HFFc6 (cell line): Measurements from ENCODE around the gene BARX2. TPM values are rescaled to one million over a fixed set of nuclear protein-coding genes. Genes with fewer than 3 reads are reported as not detected.

ENCODE experiments used
- DNase-seq: peaks from one replicate; pipeline ENCODE4 v3.0.0-alpha.2; 2018
- H3K27ac Mint-ChIP-seq: 2 replicates; pipeline ENCODE4 v1.8.0; 2020; ENCODE audit warnings: mild to moderate bottlenecking, mixed read lengths
- H3K27me3 Mint-ChIP-seq: 2 replicates; pipeline ENCODE4 v1.8.0; 2021; ENCODE audit warnings: mild to moderate bottlenecking, moderate library complexity, mixed read lengths; ENCODE audit not compliant: insufficient read depth
- H3K36me3 Mint-ChIP-seq: 2 replicates; pipeline ENCODE4 v1.8.0; 2021; ENCODE audit warnings: low read depth, mixed read lengths
- H3K4me1 Mint-ChIP-seq: 2 replicates; pipeline ENCODE4 v1.8.0; 2020; ENCODE audit warnings: low read depth, mixed read lengths
- H3K4me3 Mint-ChIP-seq: 2 replicates; pipeline ENCODE4 v1.8.0; 2020; ENCODE audit warnings: mild to moderate bottlenecking, moderate library complexity, mixed read lengths
- H3K9me3 Mint-ChIP-seq: 2 replicates; pipeline ENCODE4 v1.8.0; 2020; ENCODE audit warnings: mild to moderate bottlenecking, mixed read lengths
- CTCF ChIP-seq: fragments of 200-600 bp; sonication (generic); IDR thresholded peaks from 2 replicates; pipeline ENCODE4 v1.5.0; 2021; ENCODE audit warnings: antibody characterized with exemption, mild to moderate bottlenecking
- total RNA-seq, 6 experiments: library from RNA; stranded (reverse); fragmentation: NEBNext Ultra II Directional; extraction: Animal tissue kit (Norgen Biotek cat#: 25700); gene quantifications; 2 replicates in 1 of 6; 3 replicates in 5 of 6; pipeline ENCODE4 v1.2.3, GENCODE V29; 2021

BARX2 gene
- total RNA-seq, 6 experiments from 2014 or later: not detected

GRCh38 chr11:129455756-129456655 lies 80.4 kb downstream of the BARX2 start:
- no peak overlapping the region for H3K4me3 Mint-ChIP-seq
- no peak for DNase-seq
- H3K4me1 Mint-ChIP-seq: no peaks in the 10 kb centered on the region

GRCh38 chr11:129457321-129457720 lies 81.7 kb downstream of the BARX2 start:
- no peak overlapping the region for H3K4me3 Mint-ChIP-seq
- H3K9me3 Mint-ChIP-seq: no peaks in the 10 kb centered on the region
- DNase-seq: no peak
- H3K36me3 Mint-ChIP-seq: no peaks in the 10 kb centered on the region
- no peaks in the 10 kb centered on the region for H3K4me1 Mint-ChIP-seq
- TF ChIP-seq CTCF: no peak
- no peak overlapping the region for H3K27ac Mint-ChIP-seq
- peaks cover 15% of the 10 kb centered on the region for H3K27me3 Mint-ChIP-seq

More at GRCh38 chr11:129455756-129456655, 80.4 kb downstream of the BARX2 start:
- Mint-ChIP-seq H3K27ac (no peak overlapping the region), H3K27me3 (peaks cover 15% of the 10 kb centered on the region), H3K9me3 (no peaks in the 10 kb centered on the region), H3K36me3 (no peaks in the 10 kb centered on the region)
- no peak for TF ChIP-seq CTCF

DNA sequence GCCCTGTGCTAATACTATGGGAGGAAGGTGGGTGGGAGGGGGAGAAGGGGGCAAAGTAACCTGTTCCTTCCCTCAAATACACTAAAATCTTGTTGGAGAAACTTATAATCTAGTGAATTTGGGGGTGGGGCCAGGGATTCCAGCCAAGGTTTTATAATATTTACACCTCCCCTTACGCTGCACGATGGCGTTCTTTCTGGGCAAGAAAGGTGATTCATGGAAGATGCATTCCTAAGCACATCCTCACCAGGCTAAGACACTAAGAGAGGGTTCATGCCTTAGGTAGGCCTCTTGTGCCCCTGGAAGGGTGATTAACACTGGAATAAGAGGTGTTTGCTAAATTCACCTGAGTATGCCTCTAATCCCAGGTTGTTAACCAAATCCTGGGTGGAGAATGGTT lies 82.6 kb downstream of the BARX2 start:
- Mint-ChIP-seq H3K36me3 (no peaks in the 10 kb centered on the region), H3K9me3 (no peaks in the 10 kb centered on the region; the same call in 1 of the 2 replicates), H3K4me3 (no peak overlapping the region), H3K27ac (no peak overlapping the region), H3K27me3 (peaks cover 15% of the 10 kb centered on the region), H3K4me1 (no peaks in the 10 kb centered on the region)
- no peak for DNase-seq
- TF ChIP-seq CTCF: no peak

- Mint-ChIP-seq H3K27ac (no peak overlapping the region), H3K27me3 (peaks cover 11% of the 10 kb centered on the region), H3K9me3 (no peaks in the 10 kb centered on the region; the same call in 1 of the 2 replicates), H3K4me1 (no peaks in the 10 kb centered on the region), H3K4me3 (no peak overlapping the region), H3K36me3 (no peaks in the 10 kb centered on the region)
- DNase-seq: no peak
- no peak for TF ChIP-seq CTCF
Measured at GRCh38 chr11:129458756-129459535, 83.3 kb downstream of the BARX2 start.

- no peak for DNase-seq
- H3K27me3 Mint-ChIP-seq: peaks cover 9% of the 10 kb centered on the region
- no peaks in the 10 kb centered on the region for H3K4me1 Mint-ChIP-seq
- no peak for TF ChIP-seq CTCF
- H3K36me3 Mint-ChIP-seq: no peaks in the 10 kb centered on the region
- H3K27ac Mint-ChIP-seq: no peak overlapping the region
- no peak overlapping the region for H3K4me3 Mint-ChIP-seq
- no peaks in the 10 kb centered on the region; the same call in 1 of the 2 replicates for H3K9me3 Mint-ChIP-seq
Measured at GRCh38 chr11:129460714-129461113, 85.1 kb downstream of the BARX2 start.
